HCT116 (cell line): ENCODE measurements around the gene LMO2. TPM values are rescaled to one million over a fixed set of nuclear protein-coding genes. Genes with fewer than 3 reads are reported as not detected.

ENCODE experiments used
- ATAC-seq: fragments of 200-7000 bp; cut with Tn5 transposase; 2 replicates; pipeline ENCODE4 v1.9.1; 2020; ENCODE audit warnings: mild to moderate bottlenecking, moderate library complexity
- BruUV-seq: library from RNA; stranded (reverse); fragments of 400-500 nt; replicated peaks from 2 replicates; lab custom pipeline; 2021; lab: Mats Ljungman, UMichigan
- CTCF ChIA-PET: fragments of 300-600 bp; sonication (Branson Sonifier 250); formaldehyde crosslinking; loops from one replicate; lab custom pipeline; 2021; ENCODE audit warnings: antibody characterized with exemption; lab: Charles Lee
- POLR2A ChIA-PET: fragments of 300-600, 350-600 bp; sonication (Branson Sonifier 250); formaldehyde crosslinking; loops from one replicate; lab custom pipeline; 2021; ENCODE audit warnings: antibody characterized with exemption; lab: Charles Lee
- RAD21 ChIA-PET, 2 experiments: fragments of 300-600 bp; sonication (Branson Sonifier 250); formaldehyde crosslinking; loops; one replicate each; lab custom pipeline; 2023; ENCODE audit warnings: low total read pairs in 2 of 2; ENCODE audit not compliant: uncharacterized antibody in 2 of 2, unreplicated experiment in 2 of 2, low non-redundant PET in 1 of 2; lab: Charles Lee
- DNase-seq: peaks from one replicate; pipeline ENCODE4 v3.0.0-alpha.2; 2010; ENCODE audit warnings: low read depth, low spot score
- H2AFZ ChIP-seq: fragments of 200-600 bp; shearing (Covaris generic), sonication (generic); 2 replicates; pipeline ENCODE4 v1.6.1; 2017; ENCODE audit warnings: low read depth, mixed run types, mixed read lengths, antibody characterized with exemption, low read length; ENCODE audit not compliant: poor library complexity, severe bottlenecking
- H3K27ac ChIP-seq: 2 replicates; pipeline ENCODE4 v1.5.1; 2012; ENCODE audit warnings: low read depth, low read length
- H3K27me3 ChIP-seq: fragments of 200-600 bp; sonication (generic); 2 replicates; pipeline ENCODE4 v1.6.1; 2016; ENCODE audit warnings: mixed run types, low read length, mixed read lengths; ENCODE audit not compliant: insufficient read depth
- H3K36me3 ChIP-seq, 2 experiments: fragments of 200-500 bp in 1 of 2; fragments of 200-600 bp in 1 of 2; sonication (Bioruptor generic) in 1 of 2; sonication (generic) in 1 of 2; 2 replicates each; pipeline versions ENCODE4 v1.5.1 to v1.6.1; 2014 to 2016; ENCODE audit warnings: low read length in 2 of 2, inconsistent platforms in 1 of 2, mixed read lengths in 1 of 2, mixed run types in 1 of 2; ENCODE audit not compliant: insufficient read depth in 2 of 2, control insufficient read depth in 1 of 2
- H3K4me1 ChIP-seq, 2 experiments: fragments of 200-600 bp in 1 of 2; sonication (generic) in 1 of 2; 2 replicates each; pipeline versions ENCODE4 v1.5.1 to v1.6.1; 2012 to 2017; ENCODE audit warnings: low read length in 2 of 2, inconsistent platforms in 1 of 2, mild to moderate bottlenecking in 1 of 2, mixed read lengths in 1 of 2, mixed run types in 1 of 2, moderate library complexity in 1 of 2; ENCODE audit not compliant: insufficient read depth in 2 of 2, control insufficient read depth in 1 of 2
- H3K4me2 ChIP-seq: fragments of 200-600 bp; sonication (generic); 2 replicates; pipeline ENCODE4 v1.6.1; 2017; ENCODE audit warnings: mixed run types, low read length, mixed read lengths
- H3K4me3 ChIP-seq, 2 experiments: fragments of 200-600 bp in 1 of 2; sonication (generic) in 1 of 2; replicated peaks in 1 of 2; 2 replicates each; pipeline ENCODE4 v1.5.1; 2011 to 2016; ENCODE audit warnings: low read length in 2 of 2, control low read depth in 1 of 2, low read depth in 1 of 2, mild to moderate bottlenecking in 1 of 2, mixed read lengths in 1 of 2, mixed run types in 1 of 2
- H3K79me2 ChIP-seq: fragments of 200-600 bp; sonication (generic); 2 replicates; pipeline ENCODE4 v1.6.1; 2017; ENCODE audit warnings: mild to moderate bottlenecking, mixed run types, low read length, moderate library complexity, mixed read lengths; ENCODE audit not compliant: insufficient read depth
- H3K9ac ChIP-seq: fragments of 200-600 bp; sonication (generic); 2 replicates; pipeline ENCODE4 v1.6.1; 2016; ENCODE audit warnings: low read length, mixed read lengths
- H3K9me2 ChIP-seq: fragments of 200-600 bp; sonication (generic), shearing (Covaris generic); 2 replicates; pipeline ENCODE4 v1.6.1; 2017; ENCODE audit warnings: mixed run types, mild to moderate bottlenecking, moderate library complexity; ENCODE audit not compliant: insufficient read depth
- H3K9me3 ChIP-seq, 2 experiments: fragments of 200-500 bp in 1 of 2; fragments of 200-600 bp in 1 of 2; sonication (Bioruptor generic) in 1 of 2; sonication (generic) in 1 of 2; 2 replicates each; pipeline ENCODE4 v1.6.1; 2014 to 2017; ENCODE audit warnings: low read length in 2 of 2, mixed read lengths in 2 of 2, inconsistent platforms in 1 of 2, low read depth in 1 of 2, mild to moderate bottlenecking in 1 of 2, mixed run types in 1 of 2, moderate library complexity in 1 of 2; ENCODE audit not compliant: control insufficient read depth in 1 of 2, insufficient read depth in 1 of 2
- H4K20me1 ChIP-seq: fragments of 200-600 bp; sonication (generic), shearing (Covaris generic); 2 replicates; pipeline ENCODE4 v1.6.1; 2017; ENCODE audit warnings: mixed run types, mild to moderate bottlenecking, moderate library complexity; ENCODE audit not compliant: insufficient read depth
- CBX3 ChIP-seq: IDR thresholded peaks from 2 replicates; pipeline ENCODE4 v1.6.1; 2012; ENCODE audit warnings: low read depth
- CEBPB ChIP-seq: IDR thresholded peaks from 2 replicates; pipeline ENCODE4 v1.6.1; 2012; ENCODE audit warnings: low read depth
- EGR1 ChIP-seq: IDR thresholded peaks from 2 replicates; pipeline ENCODE4 v1.6.1; 2012; ENCODE audit warnings: low read depth
- ELF1 ChIP-seq: IDR thresholded peaks from 2 replicates; pipeline ENCODE4 v1.6.1; 2012; ENCODE audit warnings: low read depth, borderline replicate concordance
- EZH2 ChIP-seq: fragments of 200-600 bp; sonication (generic); IDR thresholded peaks from 2 replicates; pipeline ENCODE4 v1.6.1; 2017; ENCODE audit warnings: antibody characterized with exemption, mixed run types
- EZH2phosphoT487 ChIP-seq: fragments of 200-600 bp; IDR thresholded peaks from 2 replicates; pipeline ENCODE4 v1.6.1; 2018; ENCODE audit warnings: antibody characterized with exemption, borderline replicate concordance
- FOSL1 ChIP-seq: IDR thresholded peaks from 2 replicates; pipeline ENCODE4 v1.6.1; 2012; ENCODE audit warnings: low read depth
- POLR2A ChIP-seq: IDR thresholded peaks from 2 replicates; pipeline ENCODE4 v1.7.0; 2011; ENCODE audit warnings: borderline replicate concordance; ENCODE audit not compliant: insufficient read depth, insufficient read length; ENCODE audit errors: extremely low read depth
- RAD21 ChIP-seq: IDR thresholded peaks from 2 replicates; pipeline ENCODE4 v1.6.1; 2012; ENCODE audit warnings: low read depth, mild to moderate bottlenecking
- REST ChIP-seq: IDR thresholded peaks from 2 replicates; pipeline ENCODE4 v1.6.1; 2012; ENCODE audit warnings: low read depth
- SIN3A ChIP-seq: IDR thresholded peaks from 2 replicates; pipeline ENCODE4 v1.6.1; 2012; ENCODE audit warnings: low read depth
- SP1 ChIP-seq: IDR thresholded peaks from 2 replicates; pipeline ENCODE4 v1.6.1; 2012; ENCODE audit warnings: low read depth
- ZBTB33 ChIP-seq: IDR thresholded peaks from 2 replicates; pipeline ENCODE4 v1.6.1; 2011; ENCODE audit warnings: mild to moderate bottlenecking, low read length, moderate library complexity; ENCODE audit not compliant: insufficient replicate concordance; ENCODE audit errors: extremely low read depth
- intact Hi-C: fragments of 100-400 bp; cut with micrococcal nuclease; formaldehyde crosslinking; loops from 2 replicates; pipeline ENCODE4 v1.10.0; 2022
- total RNA-seq: library from RNA; stranded (reverse); gene quantifications from one replicate; pipeline ENCODE4 v1.2.1, GENCODE V29; 2021; ENCODE audit not compliant: unreplicated experiment
- TF ChIP-seq, protein P1 (sequence below): IDR thresholded peaks from 2 replicates; pipeline ENCODE4 v1.6.1; 2012
- TF ChIP-seq, protein P2 (sequence below), 3 experiments: fragments of 200-600 bp in 1 of 3; sonication (generic) in 1 of 3; IDR thresholded peaks in 2 of 3; conservative IDR thresholded peaks in 1 of 3; 2 replicates each; pipeline ENCODE4 v1.5.1; 2012 to 2017; ENCODE audit warnings: low read depth in 2 of 3, low read length in 2 of 3, antibody characterized with exemption in 1 of 3, borderline replicate concordance in 1 of 3, control low read depth in 1 of 3, mild to moderate bottlenecking in 1 of 3, mixed read lengths in 1 of 3, mixed run types in 1 of 3, moderate library complexity in 1 of 3; ENCODE audit not compliant: insufficient read depth in 1 of 3
- TF ChIP-seq, protein P3 (sequence below): IDR thresholded peaks from 2 replicates; pipeline ENCODE4 v1.6.1; 2012

The LMO2 gene
- total RNA-seq, 1 experiment from 2014 or later, result 2.8 TPM

- BruUV-seq, result no TSS peak
- H3K9me3 ChIP-seq, result no peaks in the 10 kb centered on the region
- intact Hi-C loops, result no loop called here
- H3K9ac ChIP-seq, result no peak overlapping the region
- no peak overlapping the region for H3K4me3 ChIP-seq
- no peaks in the 10 kb centered on the region for H3K36me3 ChIP-seq
- DNase-seq, result no peak
- ChIA-PET CTCF (no interaction called here), POLR2A (no interaction called here), RAD21 (no interaction called here)
- no peak for ATAC-seq
- no peaks in the 10 kb centered on the region for H3K79me2 ChIP-seq
- H3K4me1 ChIP-seq, result no peaks in the 10 kb centered on the region
- peaks cover 6% of the 10 kb centered on the region; the same call in 1 of the 2 replicates for H3K27me3 ChIP-seq
- TF ChIP-seq SIN3A (no peak), CEBPB (no peak), CBX3 (no peak), RAD21 (no peak), EZH2 (no peak), POLR2A (no peak), ELF1 (no peak), ZBTB33 (no peak), EGR1 (no peak), EZH2phosphoT487 (no peak), REST (no peak), FOSL1 (no peak), SP1 (no peak)
- TF ChIP-seq, protein P1, sequence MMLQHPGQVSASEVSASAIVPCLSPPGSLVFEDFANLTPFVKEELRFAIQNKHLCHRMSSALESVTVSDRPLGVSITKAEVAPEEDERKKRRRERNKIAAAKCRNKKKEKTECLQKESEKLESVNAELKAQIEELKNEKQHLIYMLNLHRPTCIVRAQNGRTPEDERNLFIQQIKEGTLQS, result no peak
- TF ChIP-seq, protein P2, sequence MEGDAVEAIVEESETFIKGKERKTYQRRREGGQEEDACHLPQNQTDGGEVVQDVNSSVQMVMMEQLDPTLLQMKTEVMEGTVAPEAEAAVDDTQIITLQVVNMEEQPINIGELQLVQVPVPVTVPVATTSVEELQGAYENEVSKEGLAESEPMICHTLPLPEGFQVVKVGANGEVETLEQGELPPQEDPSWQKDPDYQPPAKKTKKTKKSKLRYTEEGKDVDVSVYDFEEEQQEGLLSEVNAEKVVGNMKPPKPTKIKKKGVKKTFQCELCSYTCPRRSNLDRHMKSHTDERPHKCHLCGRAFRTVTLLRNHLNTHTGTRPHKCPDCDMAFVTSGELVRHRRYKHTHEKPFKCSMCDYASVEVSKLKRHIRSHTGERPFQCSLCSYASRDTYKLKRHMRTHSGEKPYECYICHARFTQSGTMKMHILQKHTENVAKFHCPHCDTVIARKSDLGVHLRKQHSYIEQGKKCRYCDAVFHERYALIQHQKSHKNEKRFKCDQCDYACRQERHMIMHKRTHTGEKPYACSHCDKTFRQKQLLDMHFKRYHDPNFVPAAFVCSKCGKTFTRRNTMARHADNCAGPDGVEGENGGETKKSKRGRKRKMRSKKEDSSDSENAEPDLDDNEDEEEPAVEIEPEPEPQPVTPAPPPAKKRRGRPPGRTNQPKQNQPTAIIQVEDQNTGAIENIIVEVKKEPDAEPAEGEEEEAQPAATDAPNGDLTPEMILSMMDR (IDR thresholded peaks at IDR 0.05 in 2 of 3, conservative IDR thresholded peaks at IDR 0.05 in 1 of 3; ENCODE audit: borderline replicate concordance in 1 of 3, insufficient read depth in 1 of 3, low read depth in 2 of 3, low read length in 2 of 3), result no peak
- TF ChIP-seq, protein P3, sequence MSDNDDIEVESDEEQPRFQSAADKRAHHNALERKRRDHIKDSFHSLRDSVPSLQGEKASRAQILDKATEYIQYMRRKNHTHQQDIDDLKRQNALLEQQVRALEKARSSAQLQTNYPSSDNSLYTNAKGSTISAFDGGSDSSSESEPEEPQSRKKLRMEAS, result no peak
- H3K27ac ChIP-seq, result no peak overlapping the region
- no peak overlapping the region for H3K4me2 ChIP-seq
- H2AFZ ChIP-seq, result no peak overlapping the region
- no peaks in the 10 kb centered on the region for H3K9me2 ChIP-seq
- H4K20me1 ChIP-seq, result no peaks in the 10 kb centered on the region
Observed at GRCh38 chr11:33924341-33924740, 32.5 kb upstream of the LMO2 start.
